ENCODE data around the gene ARRDC2. TPM values are rescaled to one million over a fixed set of nuclear protein-coding genes. Genes with fewer than 3 reads are reported as not detected.

ARRDC2 gene
- total and polyA plus RNA-seq, 10 of the 15 experiments (the other 5 are each of a cell fraction or from before 2014, with no cell fraction given) = 0.48 to 10.1 (median 4.8) TPM

DNA sequence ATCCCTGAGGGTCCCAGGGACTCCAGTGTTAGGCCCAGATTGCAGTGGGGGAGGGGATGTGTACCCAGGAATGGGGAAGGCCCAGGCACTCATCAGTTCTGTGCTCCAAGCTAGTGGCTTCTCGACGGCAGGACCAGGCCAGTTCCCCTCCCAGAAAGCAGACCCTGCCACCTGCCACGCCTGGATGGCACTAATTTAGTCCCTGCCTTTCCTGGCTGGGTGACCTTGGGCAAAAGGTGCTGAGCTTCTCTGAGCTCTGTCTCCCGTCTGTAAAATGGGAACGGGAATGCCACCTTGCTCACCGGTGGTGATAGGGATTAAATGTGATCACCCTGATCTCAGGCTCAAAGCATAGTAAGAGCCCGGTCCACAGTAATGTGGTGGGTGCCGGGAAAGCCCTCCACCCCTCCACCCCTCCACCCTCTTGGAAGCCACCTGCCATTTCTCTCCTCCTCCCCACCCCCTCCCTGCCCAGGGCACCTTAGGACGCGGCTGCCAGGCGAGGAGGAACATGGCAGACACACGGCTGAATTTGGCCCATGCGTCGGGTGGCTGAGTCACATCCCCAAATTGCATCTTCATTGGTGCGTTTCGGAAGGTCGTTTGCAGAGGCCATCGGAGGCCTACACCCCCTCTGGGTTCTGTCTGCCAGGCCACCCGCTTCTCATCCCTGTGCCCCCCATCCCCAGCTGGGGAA, 38.7 kb upstream of the ARRDC2 start:
- ChIA-PET SMC1A (ENCODE audit: uncharacterized antibody, unreplicated experiment) (interaction anchor here (1.2 kb wide), 2 partner anchors 13 to 26 kb away, joined by 3 read pairs; no protein-coding TSS in a partner anchor), CTCF (interaction anchor here (0.9 to 1.1 kb wide), 2 partner anchors 16 to 31 kb away, joined by 3 read pairs; no protein-coding TSS in a partner anchor), RAD21 (ENCODE audit: unreplicated experiment) (interaction anchor here (1.1 kb wide), 1 partner anchor 28 kb away, joined by 4 read pairs; no protein-coding TSS in a partner anchor), POLR2A (no interaction called here)
- Histone ChIP-seq H3K36me3 (ENCODE audit: control insufficient read depth in 2 of 2, insufficient read depth in 2 of 2, low read length in 1 of 2) (no peaks in the 10 kb centered on the region), H4K20me1 (ENCODE audit: control insufficient read depth, insufficient read depth) (no peaks in the 10 kb centered on the region; the same call in 1 of the 2 replicates), H3K27me3 (replicated peaks in 1 of 2; ENCODE audit: control insufficient read depth in 2 of 2, insufficient read depth in 2 of 2, low read length in 1 of 2) (peaks cover 3 to 11% of the 10 kb centered on the region in 2 experiments), H3K4me3 (no peak overlapping the region), H3K9me3 (replicated peaks; ENCODE audit: control insufficient read depth, insufficient read depth, low read length) (no peaks in the 10 kb centered on the region), H3K4me2 (ENCODE audit: control insufficient read depth, insufficient read depth) (no peak overlapping the region), H3K4me1 (ENCODE audit: control insufficient read depth, insufficient read depth, low read length) (no peaks in the 10 kb centered on the region), H3K79me2 (ENCODE audit: control insufficient read depth, insufficient read depth, low read length) (no peaks in the 10 kb centered on the region), H3K9ac (ENCODE audit: control insufficient read depth, insufficient read depth, low read length) (no peak overlapping the region), H2AFZ (ENCODE audit: control insufficient read depth, low read depth, low read length) (no peak overlapping the region), H3K27ac (ENCODE audit: control insufficient read depth, insufficient read depth) (no peak overlapping the region)
- 50% methylated on average over 15 of the region's 19 CpGs for WGBS (ENCODE audit: insufficient coverage, insufficient replicate concordance, low lambda C conversion rate, missing lambda C conversion rate)
- FAIRE-seq (no peak), DNase-seq (ENCODE audit: low read depth, low spot score) (no peak), ATAC-seq (no peak)
- BruUV-seq (replicated peaks) = no TSS peak
- intact Hi-C loops (cut with micrococcal nuclease; ENCODE audit: unreplicated experiment) (no loop called here), in situ Hi-C loops (cut with MboI) (no loop called here)
- TF ChIP-seq ZNF384 (IDR thresholded peaks at IDR 0.05; ENCODE audit: borderline replicate concordance, low read depth, low read length) = no peak
- TF ChIP-seq TCF12 (IDR thresholded peaks at IDR 0.05; ENCODE audit: low read depth, low read length) = no peak
- TF ChIP-seq, protein P1, sequence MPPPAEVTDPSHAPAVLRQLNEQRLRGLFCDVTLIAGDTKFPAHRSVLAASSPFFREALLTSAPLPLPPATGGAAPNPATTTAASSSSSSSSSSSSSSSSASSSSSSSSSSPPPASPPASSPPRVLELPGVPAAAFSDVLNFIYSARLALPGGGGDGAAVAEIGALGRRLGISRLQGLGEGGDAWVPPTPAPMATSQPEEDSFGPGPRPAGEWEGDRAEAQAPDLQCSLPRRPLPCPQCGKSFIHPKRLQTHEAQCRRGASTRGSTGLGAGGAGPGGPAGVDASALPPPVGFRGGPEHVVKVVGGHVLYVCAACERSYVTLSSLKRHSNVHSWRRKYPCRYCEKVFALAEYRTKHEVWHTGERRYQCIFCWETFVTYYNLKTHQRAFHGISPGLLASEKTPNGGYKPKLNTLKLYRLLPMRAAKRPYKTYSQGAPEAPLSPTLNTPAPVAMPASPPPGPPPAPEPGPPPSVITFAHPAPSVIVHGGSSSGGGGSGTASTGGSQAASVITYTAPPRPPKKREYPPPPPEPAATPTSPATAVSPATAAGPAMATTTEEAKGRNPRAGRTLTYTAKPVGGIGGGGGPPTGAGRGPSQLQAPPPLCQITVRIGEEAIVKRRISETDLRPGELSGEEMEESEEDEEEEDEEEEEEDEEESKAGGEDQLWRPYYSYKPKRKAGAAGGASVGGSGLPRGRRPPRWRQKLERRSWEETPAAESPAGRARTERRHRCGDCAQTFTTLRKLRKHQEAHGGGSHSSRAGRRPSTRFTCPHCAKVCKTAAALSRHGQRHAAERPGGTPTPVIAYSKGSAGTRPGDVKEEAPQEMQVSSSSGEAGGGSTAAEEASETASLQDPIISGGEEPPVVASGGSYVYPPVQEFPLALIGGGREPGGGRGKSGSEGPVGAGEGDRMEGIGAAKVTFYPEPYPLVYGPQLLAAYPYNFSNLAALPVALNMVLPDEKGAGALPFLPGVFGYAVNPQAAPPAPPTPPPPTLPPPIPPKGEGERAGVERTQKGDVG (CRISPR knock-in tag; IDR thresholded peaks at IDR 0.05) = no peak
- TF ChIP-seq, protein P2, sequence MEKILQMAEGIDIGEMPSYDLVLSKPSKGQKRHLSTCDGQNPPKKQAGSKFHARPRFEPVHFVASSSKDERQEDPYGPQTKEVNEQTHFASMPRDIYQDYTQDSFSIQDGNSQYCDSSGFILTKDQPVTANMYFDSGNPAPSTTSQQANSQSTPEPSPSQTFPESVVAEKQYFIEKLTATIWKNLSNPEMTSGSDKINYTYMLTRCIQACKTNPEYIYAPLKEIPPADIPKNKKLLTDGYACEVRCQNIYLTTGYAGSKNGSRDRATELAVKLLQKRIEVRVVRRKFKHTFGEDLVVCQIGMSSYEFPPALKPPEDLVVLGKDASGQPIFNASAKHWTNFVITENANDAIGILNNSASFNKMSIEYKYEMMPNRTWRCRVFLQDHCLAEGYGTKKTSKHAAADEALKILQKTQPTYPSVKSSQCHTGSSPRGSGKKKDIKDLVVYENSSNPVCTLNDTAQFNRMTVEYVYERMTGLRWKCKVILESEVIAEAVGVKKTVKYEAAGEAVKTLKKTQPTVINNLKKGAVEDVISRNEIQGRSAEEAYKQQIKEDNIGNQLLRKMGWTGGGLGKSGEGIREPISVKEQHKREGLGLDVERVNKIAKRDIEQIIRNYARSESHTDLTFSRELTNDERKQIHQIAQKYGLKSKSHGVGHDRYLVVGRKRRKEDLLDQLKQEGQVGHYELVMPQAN (conservative IDR thresholded peaks at IDR 0.05) = no peak
- TF ChIP-seq CBX3 (IDR thresholded peaks at IDR 0.05; ENCODE audit: borderline replicate concordance, low read depth) = no peak
- TF ChIP-seq, protein P3, sequence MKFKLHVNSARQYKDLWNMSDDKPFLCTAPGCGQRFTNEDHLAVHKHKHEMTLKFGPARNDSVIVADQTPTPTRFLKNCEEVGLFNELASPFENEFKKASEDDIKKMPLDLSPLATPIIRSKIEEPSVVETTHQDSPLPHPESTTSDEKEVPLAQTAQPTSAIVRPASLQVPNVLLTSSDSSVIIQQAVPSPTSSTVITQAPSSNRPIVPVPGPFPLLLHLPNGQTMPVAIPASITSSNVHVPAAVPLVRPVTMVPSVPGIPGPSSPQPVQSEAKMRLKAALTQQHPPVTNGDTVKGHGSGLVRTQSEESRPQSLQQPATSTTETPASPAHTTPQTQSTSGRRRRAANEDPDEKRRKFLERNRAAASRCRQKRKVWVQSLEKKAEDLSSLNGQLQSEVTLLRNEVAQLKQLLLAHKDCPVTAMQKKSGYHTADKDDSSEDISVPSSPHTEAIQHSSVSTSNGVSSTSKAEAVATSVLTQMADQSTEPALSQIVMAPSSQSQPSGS (IDR thresholded peaks at IDR 0.05; ENCODE audit: low read length) = no peak
- no peak for TF ChIP-seq IKZF1 (conservative IDR thresholded peaks at IDR 0.05)
- TF ChIP-seq WRNIP1 (IDR thresholded peaks at IDR 0.05; ENCODE audit: borderline replicate concordance, low read depth, low read length) = no peak
- TF ChIP-seq SPI1 (IDR thresholded peaks at IDR 0.05; ENCODE audit: borderline replicate concordance, insufficient read depth, low read depth, low read length) = no peak

All from GM12878 (cell line).